ENCODE results near the gene PIK3AP1.
A peak's percentile ranks its signal among the peaks of the same experiment; 100 is the strongest.
"Not testable (repeated sequence)": the region's sequence is repeated elsewhere in the genome, so short reads cannot be mapped to it uniquely, and the experiment has no call there.

Gene PIK3AP1

GRCh38 chr10:96747734-96748550 lies 27.6 kb upstream of the PIK3AP1 start:
- Histone ChIP-seq H3K36me3 (ENCODE audit: control insufficient read depth, insufficient read depth, low read length) (peaks cover 10% of the 10 kb centered on the region), H3K4me3 (ENCODE audit: low read depth, low read length) (no peak overlapping the region), H3K9me3 (ENCODE audit: control insufficient read depth, insufficient read depth, low read length) (no peaks in the 10 kb centered on the region), H3K4me1 (ENCODE audit: control insufficient read depth, insufficient read depth, low read length) (peaks cover 4% of the 10 kb centered on the region), H3K9ac (ENCODE audit: low read depth, low read length) (no peak overlapping the region), H3K27me3 (ENCODE audit: control insufficient read depth, insufficient read depth, low read length) (no peaks in the 10 kb centered on the region)

DNA sequence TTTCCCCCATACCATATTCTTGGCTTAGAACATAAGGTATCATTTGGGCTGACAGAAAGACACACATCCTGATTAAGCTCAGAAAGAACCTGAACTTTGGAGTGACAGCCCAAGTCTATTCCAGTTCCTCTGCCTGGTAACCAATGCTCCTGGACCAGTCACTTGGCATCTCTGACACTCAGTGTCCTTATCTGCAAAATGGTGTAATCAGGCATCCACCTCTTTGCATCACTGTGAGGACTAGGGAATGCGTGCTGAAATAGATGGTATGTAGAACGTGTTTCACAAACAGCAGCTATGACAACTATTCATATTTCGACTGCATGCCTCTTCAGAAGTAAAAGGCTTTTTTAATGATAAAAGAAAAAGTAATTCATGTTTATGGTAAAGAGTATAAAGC lies 26.2 kb upstream of the PIK3AP1 start:
- no peak overlapping the region for H3K9ac ChIP-seq (ENCODE audit: low read depth, low read length)
- H3K36me3 ChIP-seq (ENCODE audit: control insufficient read depth, insufficient read depth, low read length): peaks cover 10% of the 10 kb centered on the region
- H3K4me3 ChIP-seq (ENCODE audit: low read depth, low read length): no peak overlapping the region

DNA sequence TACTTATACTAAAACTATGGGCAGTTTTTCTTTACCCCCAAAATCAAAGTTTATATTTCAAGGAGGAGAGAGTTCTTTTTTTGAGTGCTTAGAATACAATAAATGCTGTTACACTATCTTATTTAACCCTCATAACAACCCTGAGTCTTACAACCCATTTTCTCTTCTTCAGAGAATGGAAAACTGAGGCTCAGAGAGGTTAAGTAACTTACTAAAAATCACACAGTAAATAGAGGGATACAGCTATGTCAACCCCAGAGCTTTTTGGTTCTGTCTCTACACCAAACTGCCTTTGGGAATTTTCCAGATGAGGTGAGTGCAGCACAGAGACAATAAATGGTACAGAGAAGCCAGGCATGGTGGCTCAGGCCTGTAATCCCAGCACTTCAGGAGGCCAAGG lies 25.6 kb upstream of the PIK3AP1 start:
- Histone ChIP-seq H3K9me3 (ENCODE audit: control insufficient read depth, insufficient read depth, low read length) (no peaks in the 10 kb centered on the region), H3K4me3 (ENCODE audit: low read depth, low read length) (no peak overlapping the region), H3K27me3 (ENCODE audit: control insufficient read depth, insufficient read depth, low read length) (no peaks in the 10 kb centered on the region), H3K9ac (ENCODE audit: low read depth, low read length) (no peak overlapping the region), H3K36me3 (ENCODE audit: control insufficient read depth, insufficient read depth, low read length) (peaks cover 10% of the 10 kb centered on the region), H3K4me1 (ENCODE audit: control insufficient read depth, insufficient read depth, low read length) (peaks cover 4% of the 10 kb centered on the region)

More for the DNA sequence above, 26.2 kb upstream of the PIK3AP1 start:
- Histone ChIP-seq H3K4me1 (ENCODE audit: control insufficient read depth, insufficient read depth, low read length) (peaks cover 4% of the 10 kb centered on the region), H3K27me3 (ENCODE audit: control insufficient read depth, insufficient read depth, low read length) (no peaks in the 10 kb centered on the region), H3K9me3 (ENCODE audit: control insufficient read depth, insufficient read depth, low read length) (no peaks in the 10 kb centered on the region)

- Histone ChIP-seq H3K36me3 (ENCODE audit: control insufficient read depth, insufficient read depth, low read length) (peaks cover 13% of the 10 kb centered on the region), H3K9me3 (ENCODE audit: control insufficient read depth, insufficient read depth, low read length) (no peaks in the 10 kb centered on the region), H3K9ac (ENCODE audit: low read depth, low read length) (no peak overlapping the region), H3K4me3 (ENCODE audit: low read depth, low read length) (no peak overlapping the region), H3K4me1 (ENCODE audit: control insufficient read depth, insufficient read depth, low read length) (peaks cover 6% of the 10 kb centered on the region), H3K27me3 (ENCODE audit: control insufficient read depth, insufficient read depth, low read length) (no peaks in the 10 kb centered on the region)
Measured at GRCh38 chr10:96743988-96744585, 23.8 kb upstream of the PIK3AP1 start.

DNA sequence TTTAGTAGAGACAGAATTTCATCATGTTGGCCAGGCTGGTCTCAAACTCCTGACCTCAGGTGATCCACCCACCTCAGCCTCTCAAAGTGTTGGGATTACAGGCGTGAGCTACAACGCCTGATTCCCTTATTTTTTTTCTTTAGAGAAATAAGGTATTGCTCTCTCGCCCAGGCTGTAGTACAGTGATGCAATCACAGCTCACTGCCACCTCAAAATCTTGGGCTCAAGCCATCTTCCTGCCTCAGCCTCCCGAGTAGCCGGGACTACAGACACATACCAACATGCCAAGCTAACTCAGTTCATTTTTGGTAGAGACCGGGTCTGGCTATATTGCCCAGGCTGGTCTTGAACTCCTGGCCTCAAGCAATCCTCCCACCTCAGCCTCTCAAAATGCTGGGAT lies 21.2 kb upstream of the PIK3AP1 start:
- peak overlapping the region; percentile 20 for H3K4me3 ChIP-seq (ENCODE audit: low read depth, low read length)
- H3K9me3 ChIP-seq (ENCODE audit: control insufficient read depth, insufficient read depth, low read length); H3K9ac ChIP-seq (ENCODE audit: low read depth, low read length); H3K36me3 ChIP-seq (ENCODE audit: control insufficient read depth, insufficient read depth, low read length); H3K27me3 ChIP-seq (ENCODE audit: control insufficient read depth, insufficient read depth, low read length): not testable (repeated sequence)
- peaks cover 11% of the 10 kb centered on the region for H3K4me1 ChIP-seq (ENCODE audit: control insufficient read depth, insufficient read depth, low read length)

- peaks cover 13% of the 10 kb centered on the region for H3K4me1 ChIP-seq (ENCODE audit: control insufficient read depth, insufficient read depth, low read length)
Measured at GRCh38 chr10:96740579-96741281, 20.4 kb upstream of the PIK3AP1 start.

DNA sequence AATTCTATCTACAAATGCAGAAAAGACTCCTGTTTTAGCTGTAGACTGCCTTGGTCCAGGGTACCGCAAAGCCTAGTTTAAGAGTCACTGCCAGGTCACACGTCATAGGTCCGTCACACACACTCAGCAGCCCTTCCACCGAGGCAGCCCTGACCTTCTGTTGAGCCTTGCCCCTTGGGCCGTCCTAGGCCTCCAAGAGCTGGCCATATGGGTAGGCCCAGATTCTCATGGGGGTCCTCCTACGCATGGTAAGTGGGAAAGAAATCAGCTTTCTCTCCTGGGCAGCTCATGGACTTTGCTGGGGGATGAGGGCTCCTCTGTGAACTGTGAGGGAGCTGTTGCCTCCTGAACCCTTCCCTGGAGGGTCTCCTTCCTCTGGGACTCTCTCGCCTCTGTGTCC lies 19.8 kb upstream of the PIK3AP1 start:
- peak overlapping the region; percentile 48 for H3K4me3 ChIP-seq (ENCODE audit: low read depth, low read length)
- peaks cover 13% of the 10 kb centered on the region for H3K4me1 ChIP-seq (ENCODE audit: control insufficient read depth, insufficient read depth, low read length)
- H3K36me3 ChIP-seq (ENCODE audit: control insufficient read depth, insufficient read depth, low read length): peaks cover 6% of the 10 kb centered on the region
- H3K9ac ChIP-seq (ENCODE audit: low read depth, low read length): peak overlapping the region; percentile 61
- H3K27me3 ChIP-seq (ENCODE audit: control insufficient read depth, insufficient read depth, low read length): no peaks in the 10 kb centered on the region
- no peaks in the 10 kb centered on the region for H3K9me3 ChIP-seq (ENCODE audit: control insufficient read depth, insufficient read depth, low read length)

More at GRCh38 chr10:96740579-96741281, 20.4 kb upstream of the PIK3AP1 start:
- H3K9me3 ChIP-seq (ENCODE audit: control insufficient read depth, insufficient read depth, low read length): no peaks in the 10 kb centered on the region
- H3K36me3 ChIP-seq (ENCODE audit: control insufficient read depth, insufficient read depth, low read length): peaks cover 6% of the 10 kb centered on the region
- no peaks in the 10 kb centered on the region for H3K27me3 ChIP-seq (ENCODE audit: control insufficient read depth, insufficient read depth, low read length)
- H3K4me3 ChIP-seq (ENCODE audit: low read depth, low read length): peak overlapping the region; percentile 48
- peak overlapping the region; percentile 61 for H3K9ac ChIP-seq (ENCODE audit: low read depth, low read length)

DNA sequence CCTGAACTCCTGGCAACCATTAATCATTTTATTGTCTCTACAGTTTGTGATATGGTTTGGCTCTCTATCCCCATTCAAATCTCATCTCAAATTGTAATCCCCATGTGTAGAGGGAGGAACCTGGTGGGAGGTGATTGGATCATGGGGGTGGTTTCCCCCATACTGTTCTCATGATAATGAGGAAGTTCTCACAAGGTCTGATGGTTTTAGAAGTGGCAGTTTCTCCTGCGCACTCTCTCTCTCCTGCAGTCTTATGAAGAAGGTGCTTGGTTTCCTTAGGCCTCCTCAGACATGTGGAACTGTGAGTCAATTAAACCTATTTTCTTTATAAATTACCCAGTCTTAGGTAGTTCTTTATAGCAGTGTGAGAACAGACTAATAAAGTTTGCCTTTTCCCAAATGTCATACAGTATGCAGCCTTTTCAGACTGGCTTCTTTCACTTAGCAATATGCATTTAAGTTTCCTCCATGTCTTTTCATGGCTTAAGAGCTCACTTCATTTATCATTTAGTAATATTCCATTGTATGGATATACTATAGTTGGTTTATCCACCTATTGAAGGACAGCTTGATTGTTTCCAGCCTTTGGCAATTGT lies 17.1 kb upstream of the PIK3AP1 start:
- H3K36me3 ChIP-seq (ENCODE audit: control insufficient read depth, insufficient read depth, low read length); H3K9me3 ChIP-seq (ENCODE audit: control insufficient read depth, insufficient read depth, low read length); H3K4me1 ChIP-seq (ENCODE audit: control insufficient read depth, insufficient read depth, low read length); H3K27me3 ChIP-seq (ENCODE audit: control insufficient read depth, insufficient read depth, low read length): not testable (repeated sequence)
- peak overlapping the region; percentile 50 for H3K4me3 ChIP-seq (ENCODE audit: low read depth, low read length)
- H3K9ac ChIP-seq (ENCODE audit: low read depth, low read length): peak overlapping the region; percentile 73

- Histone ChIP-seq H3K9ac (ENCODE audit: low read depth, low read length) (no peak overlapping the region), H3K4me3 (ENCODE audit: low read depth, low read length) (no peak overlapping the region), H3K9me3 (ENCODE audit: control insufficient read depth, insufficient read depth, low read length) (no peaks in the 10 kb centered on the region), H3K27me3 (ENCODE audit: control insufficient read depth, insufficient read depth, low read length) (peaks cover 1% of the 10 kb centered on the region), H3K4me1 (ENCODE audit: control insufficient read depth, insufficient read depth, low read length) (peaks cover 10% of the 10 kb centered on the region), H3K36me3 (ENCODE audit: control insufficient read depth, insufficient read depth, low read length) (no peaks in the 10 kb centered on the region)
Measured at GRCh38 chr10:96724621-96725020, 4.3 kb upstream of the PIK3AP1 start.

- peaks cover 3% of the 10 kb centered on the region for H3K27me3 ChIP-seq (ENCODE audit: control insufficient read depth, insufficient read depth, low read length)
- H3K4me1 ChIP-seq (ENCODE audit: control insufficient read depth, insufficient read depth, low read length): peaks cover 14% of the 10 kb centered on the region
- H3K9me3 ChIP-seq (ENCODE audit: control insufficient read depth, insufficient read depth, low read length): no peaks in the 10 kb centered on the region
- no peaks in the 10 kb centered on the region for H3K36me3 ChIP-seq (ENCODE audit: control insufficient read depth, insufficient read depth, low read length)
- H3K9ac ChIP-seq (ENCODE audit: low read depth, low read length): no peak overlapping the region
- H3K4me3 ChIP-seq (ENCODE audit: low read depth, low read length): peak overlapping the region; percentile 76
Measured at GRCh38 chr10:96721207-96721572, 876 bp upstream of the PIK3AP1 start.

- H3K36me3 ChIP-seq (ENCODE audit: control insufficient read depth, insufficient read depth, low read length): no peaks in the 10 kb centered on the region
- H3K4me3 ChIP-seq (ENCODE audit: low read depth, low read length): peak overlapping the region; percentile 76
- H3K9me3 ChIP-seq (ENCODE audit: control insufficient read depth, insufficient read depth, low read length): no peaks in the 10 kb centered on the region
- peaks cover 14% of the 10 kb centered on the region for H3K4me1 ChIP-seq (ENCODE audit: control insufficient read depth, insufficient read depth, low read length)
- peak overlapping the region; percentile 85 for H3K9ac ChIP-seq (ENCODE audit: low read depth, low read length)
- peaks cover 3% of the 10 kb centered on the region for H3K27me3 ChIP-seq (ENCODE audit: control insufficient read depth, insufficient read depth, low read length)
Measured at GRCh38 chr10:96719850-96720421, 378 bp downstream of the PIK3AP1 start.
